GM21619 (cell line): ENCODE results near the gene IER5L.
A peak's percentile ranks its signal among the peaks of the same experiment; 100 is the strongest.
"Not testable (repeated sequence)": the region's sequence is repeated elsewhere in the genome, so short reads cannot be mapped to it uniquely, and the experiment has no call there.

Experiments used
- ATAC-seq: cut with Tn5 transposase; IDR thresholded peaks from one replicate; pipeline ENCODE4 v1.9.1; 2021; ENCODE audit not compliant: unreplicated experiment

IER5L gene

DNA sequence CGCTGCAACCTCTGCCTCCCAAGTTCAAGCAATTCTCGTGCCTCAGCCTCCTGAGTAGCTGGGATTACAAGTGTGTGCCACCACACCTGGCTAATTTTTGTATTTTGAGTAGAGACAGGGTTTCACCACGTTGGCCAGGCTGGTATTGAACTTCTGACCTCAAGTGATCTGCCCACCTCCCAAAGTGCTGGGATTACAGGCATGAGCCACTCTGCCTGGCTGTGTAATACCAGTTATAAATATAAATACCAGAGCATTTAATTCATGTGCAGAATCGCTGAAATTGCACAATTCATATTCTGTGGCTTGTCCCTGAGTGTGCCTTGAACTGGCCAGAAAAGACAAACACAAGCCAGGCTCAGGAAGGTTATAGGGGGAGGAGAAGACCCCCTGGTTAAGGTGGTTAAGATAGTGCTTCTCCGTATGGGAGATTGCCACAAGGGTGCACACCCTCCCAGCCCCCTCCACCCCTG is 14.8 kb downstream of the IER5L start:
- not testable (repeated sequence) for ATAC-seq

DNA sequence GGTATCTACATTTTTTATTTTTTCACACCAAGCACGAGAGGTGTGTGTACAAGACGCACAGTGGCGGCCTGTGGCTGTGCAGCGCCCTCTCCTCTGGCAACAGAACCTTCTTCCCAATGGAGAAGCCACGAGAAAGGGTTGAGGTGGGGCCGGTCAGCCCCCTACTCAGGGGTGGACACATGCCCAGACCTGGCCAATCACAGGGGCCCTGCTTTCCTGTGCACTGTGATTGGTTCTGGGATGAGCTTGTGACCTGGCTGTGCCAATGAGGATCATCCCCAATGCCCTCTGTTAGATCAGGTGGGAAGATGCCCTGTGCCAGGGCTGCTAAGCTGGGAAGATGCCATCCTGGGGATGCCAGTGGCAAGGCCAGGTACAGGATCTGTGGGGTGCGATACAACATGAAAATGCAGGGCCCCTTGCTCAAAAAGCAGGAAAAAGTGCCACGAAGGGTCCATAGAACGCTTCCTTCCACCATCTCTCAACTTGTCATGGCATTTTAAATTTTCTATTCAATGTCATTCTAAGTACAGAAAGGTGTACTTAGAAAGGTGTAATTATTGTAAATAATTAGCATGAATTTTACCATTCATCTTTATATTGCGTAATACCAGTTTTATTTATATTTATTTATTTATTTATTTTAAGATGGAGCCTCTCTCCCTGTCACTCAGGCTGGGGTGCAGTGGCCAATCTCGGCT is 15.4 kb downstream of the IER5L start:
- no peak for ATAC-seq

DNA sequence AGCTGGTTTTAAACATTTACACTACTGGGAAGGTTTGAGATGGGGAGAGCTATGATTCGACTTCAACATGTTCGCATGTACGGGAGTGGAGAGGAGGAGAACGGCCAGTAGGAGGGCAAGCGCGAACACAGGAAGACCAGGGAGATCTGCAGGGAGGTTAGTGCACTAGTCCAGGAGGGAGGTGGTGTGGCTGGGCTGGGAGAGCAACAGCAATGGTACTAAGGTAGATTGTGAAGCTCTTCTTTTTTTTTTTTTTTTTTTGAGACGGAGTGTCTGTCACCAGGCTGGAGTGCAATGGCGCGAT is 16.6 kb downstream of the IER5L start:
- ATAC-seq = no peak

- no peak for ATAC-seq
These were observed 17.1 kb downstream of the IER5L start for GRCh38 chr9:129160712-129161533.

GRCh38 chr9:129156163-129156562 is 21.9 kb downstream of the IER5L start:
- ATAC-seq = no peak

GRCh38 chr9:129154866-129155477 is 23.1 kb downstream of the IER5L start:
- no peak for ATAC-seq

- no peak for ATAC-seq
These were observed 26.6 kb downstream of the IER5L start for GRCh38 chr9:129151469-129151868.

DNA sequence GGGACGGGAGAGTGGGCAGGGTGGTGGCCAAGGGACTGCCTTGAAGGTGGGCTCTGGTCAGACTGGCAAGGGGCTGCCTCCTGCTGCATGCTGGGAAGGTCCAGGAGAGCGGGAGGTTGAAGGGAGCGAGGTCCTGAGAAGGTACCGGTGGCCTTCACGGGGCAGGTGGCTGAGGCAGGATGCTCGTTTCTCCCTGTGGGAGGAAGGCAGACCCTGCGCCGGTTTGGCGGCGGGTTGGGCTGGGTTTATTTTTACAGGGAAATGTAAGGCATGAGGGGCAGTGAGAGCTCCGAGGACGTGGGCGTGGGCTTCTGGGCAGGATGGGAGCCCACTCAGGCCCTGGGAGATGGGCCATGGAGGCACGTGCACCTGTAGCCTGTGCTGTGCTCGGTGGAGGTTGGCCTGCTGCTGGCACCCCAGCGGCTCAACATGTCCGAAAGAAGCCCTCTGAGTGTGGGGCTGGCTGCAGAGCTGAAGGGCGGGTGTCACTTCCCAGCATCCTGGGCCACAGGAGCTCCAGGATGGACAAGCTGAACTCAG is 27.3 kb downstream of the IER5L start:
- no peak for ATAC-seq

DNA sequence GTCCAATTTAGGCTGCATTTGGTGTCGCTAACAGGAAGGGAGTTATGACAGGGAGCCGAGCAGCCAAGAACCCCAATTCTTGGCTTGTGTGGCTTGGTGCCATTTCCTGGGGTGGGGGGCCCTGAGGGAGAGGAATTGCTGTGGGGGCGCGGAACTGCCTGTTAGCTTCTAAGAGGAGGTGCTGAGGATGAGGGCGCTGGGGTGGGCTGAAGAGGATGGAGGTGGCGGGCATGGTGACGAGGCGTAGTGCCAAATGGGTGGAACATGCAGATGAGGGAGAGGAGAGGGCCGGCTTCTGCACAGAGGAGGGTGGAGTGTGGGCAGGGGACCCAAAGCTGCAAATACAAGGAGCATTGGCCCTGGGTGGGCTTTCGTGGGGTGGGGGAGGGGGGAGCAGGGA is 27.9 kb downstream of the IER5L start:
- ATAC-seq = no peak

DNA sequence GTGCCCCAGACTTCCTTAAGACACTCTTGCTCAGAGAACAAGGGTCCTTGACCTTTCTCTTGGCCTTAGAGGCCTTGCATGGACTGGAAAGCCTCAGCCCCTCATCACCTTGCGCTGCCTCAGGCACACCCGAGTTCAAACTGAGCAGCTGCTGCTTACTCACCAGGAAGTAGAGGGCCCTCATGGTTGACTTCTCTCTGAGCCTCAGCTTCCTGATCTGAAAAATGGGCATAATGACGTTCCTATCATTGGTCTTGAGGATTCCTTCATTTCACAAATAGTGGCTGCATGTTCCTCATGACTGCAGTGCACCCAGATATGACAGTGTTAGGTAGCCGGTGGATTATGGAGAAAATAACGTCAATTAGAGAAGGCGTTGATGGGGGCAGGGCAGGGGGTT is 28.6 kb downstream of the IER5L start:
- no peak for ATAC-seq

- ATAC-seq = peak; percentile 43
These were observed 29.4 kb downstream of the IER5L start for GRCh38 chr9:129148463-129149204.

DNA sequence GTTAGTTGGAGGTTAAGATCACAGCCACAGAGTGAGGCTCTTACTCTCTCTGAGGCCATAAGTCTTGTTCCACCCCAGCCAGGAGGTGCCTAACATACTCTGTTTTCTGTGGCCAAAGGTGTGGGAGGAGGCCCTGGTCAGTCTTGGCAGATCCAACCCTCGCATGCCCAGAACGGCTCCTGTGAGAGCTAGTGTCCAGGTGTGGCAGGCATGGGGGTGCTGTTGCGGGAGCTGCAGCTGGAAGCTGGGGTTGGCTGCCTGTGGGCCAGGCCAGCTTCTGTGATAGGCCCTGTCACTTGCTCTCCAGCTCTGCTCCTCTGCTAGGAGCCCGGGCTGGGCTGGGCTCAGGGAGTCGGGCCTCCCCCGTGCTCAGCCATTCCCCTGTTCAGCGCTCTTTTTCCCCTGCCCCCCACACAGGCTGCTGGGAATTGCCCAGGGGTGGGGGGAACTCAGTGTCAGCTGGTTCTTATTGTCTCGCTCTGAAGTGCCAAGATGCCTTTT is 31.6 kb downstream of the IER5L start:
- no peak for ATAC-seq

- ATAC-seq = no peak
These were observed 32.2 kb downstream of the IER5L start for GRCh38 chr9:129145841-129146292.

DNA sequence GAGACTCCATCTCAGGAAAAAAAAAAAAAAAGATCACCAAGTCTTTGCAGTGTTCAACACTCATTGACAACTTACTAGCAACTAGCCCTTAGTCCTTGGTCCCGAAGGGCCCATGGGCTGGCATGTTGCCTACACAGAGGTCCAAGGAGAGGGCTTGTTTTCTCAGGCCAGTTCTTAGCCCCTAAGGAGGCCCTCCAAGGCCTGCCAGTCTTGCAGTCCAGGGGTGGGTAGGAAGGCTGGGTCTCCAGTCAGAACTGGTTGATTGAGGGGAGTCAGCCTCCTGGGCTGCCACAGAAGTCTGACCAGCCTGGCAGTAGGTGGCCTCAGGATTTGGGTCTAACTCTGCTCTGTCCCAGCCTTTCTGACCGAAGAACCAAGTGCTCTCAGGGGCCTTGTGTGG is 32.7 kb downstream of the IER5L start:
- ATAC-seq = no peak

- no peak for ATAC-seq
These were observed 34.8 kb downstream of the IER5L start for GRCh38 chr9:129143031-129143927.

DNA sequence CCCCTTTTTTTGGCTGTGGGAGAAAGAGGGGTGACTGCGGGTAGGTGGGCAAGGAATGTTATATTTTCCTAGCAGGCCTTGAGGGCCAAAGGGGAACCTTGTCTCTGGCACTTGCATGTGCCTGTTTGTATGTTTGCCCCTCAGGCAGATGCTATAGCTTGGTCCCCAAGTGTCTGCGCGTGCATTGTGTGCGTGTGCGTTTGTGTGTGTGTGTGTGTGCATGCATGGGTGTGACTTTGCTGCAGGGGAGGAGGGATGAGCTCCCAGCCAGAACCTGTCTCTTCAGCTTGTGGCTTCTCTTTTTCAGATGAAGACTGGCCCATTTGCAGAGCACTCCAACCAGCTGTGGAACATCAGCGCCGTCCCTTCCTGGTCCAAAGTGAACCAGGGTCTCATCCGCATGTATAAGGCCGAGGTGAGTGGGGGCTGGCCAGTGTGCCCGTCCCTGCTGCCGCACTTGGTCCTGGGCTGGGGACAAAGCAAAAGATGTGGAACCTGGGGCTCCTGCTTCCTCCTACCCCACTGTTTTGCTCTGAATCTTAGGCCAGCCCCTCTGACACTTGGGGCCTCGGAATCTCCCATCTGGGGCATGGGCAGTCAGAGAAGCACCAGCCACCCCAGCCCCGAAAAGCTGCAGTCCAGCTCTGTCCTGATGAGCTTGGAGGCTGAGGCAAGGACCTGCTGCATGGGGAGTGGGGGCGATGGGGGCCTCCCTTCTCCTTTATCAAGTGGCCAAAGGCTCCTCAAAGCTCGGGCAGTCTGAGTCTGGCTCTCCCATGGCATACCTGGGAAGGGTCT is 35.7 kb downstream of the IER5L start:
- ATAC-seq = no peak

DNA sequence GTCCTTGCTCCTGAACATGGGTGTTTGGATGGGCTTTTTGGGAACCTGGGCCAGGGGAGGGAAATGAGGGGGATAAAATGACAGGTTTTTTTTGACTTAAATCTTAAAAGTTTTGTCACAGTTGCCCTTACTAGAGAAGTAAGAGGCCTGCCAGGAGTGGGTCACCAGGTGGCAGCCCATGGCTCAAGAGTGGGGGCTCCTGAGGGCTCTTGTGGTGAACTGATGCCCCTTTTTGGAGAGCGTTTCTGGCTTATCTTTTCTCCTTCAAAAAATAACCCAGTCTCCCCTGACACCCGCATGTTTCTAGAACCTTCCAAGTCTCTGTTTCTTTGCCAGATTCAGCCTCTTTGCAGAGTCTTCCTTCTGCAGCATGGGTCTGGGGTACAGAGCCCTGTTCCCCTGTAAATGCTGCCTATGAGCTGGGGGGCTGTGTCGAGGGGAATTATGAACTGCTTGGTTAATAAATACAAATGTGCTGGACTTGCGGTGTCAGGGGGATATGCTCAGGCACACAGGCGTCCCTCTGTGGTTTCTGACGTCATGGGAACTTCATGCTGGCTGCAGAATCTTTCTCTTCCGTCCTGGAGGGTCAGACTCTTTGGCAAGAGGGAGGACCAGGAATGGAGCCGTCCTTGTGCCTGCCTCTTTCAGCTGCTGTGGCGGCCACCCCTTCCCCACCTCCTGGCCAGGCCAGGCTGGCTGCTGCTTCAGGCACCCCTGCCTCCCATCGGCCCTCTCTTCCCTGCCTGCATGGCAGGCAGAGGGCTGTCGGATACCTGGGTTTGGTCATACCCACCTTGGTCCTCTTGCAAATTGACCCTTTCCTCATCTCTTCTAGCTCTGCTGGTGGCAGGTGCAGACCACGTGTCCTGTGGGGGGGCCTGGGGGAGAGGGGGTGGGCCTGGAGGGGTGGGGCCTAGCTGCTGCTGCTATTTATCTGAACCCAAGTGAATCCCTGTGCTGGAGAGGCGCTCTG is 36.7 kb downstream of the IER5L start:
- no peak for ATAC-seq
